ENCODE data around the gene CDON. TPM values are rescaled to one million over a fixed set of nuclear protein-coding genes. Genes with fewer than 3 reads are reported as not detected.

Gene CDON
- total RNA-seq, 1 donor from 2014 or later = 71.3 TPM

GRCh38 chr11:126002181-126002580, 60.5 kb downstream of the CDON start:
- Histone ChIP-seq H3F3A (ENCODE audit: low read depth) (no peaks in the 10 kb centered on the region), H3K9ac (no peak overlapping the region), H3K4me2 (no peak overlapping the region), H4K20me1 (ENCODE audit: low read depth) (no peaks in the 10 kb centered on the region), H3K79me2 (ENCODE audit: low read depth) (no peaks in the 10 kb centered on the region), H3K9me3 (ENCODE audit: low read depth) (no peaks in the 10 kb centered on the region), H2AFZ (replicated peaks) (no peak overlapping the region), H3K4me3 (no peak overlapping the region), H3K36me3 (peaks cover 14% of the 10 kb centered on the region), H3K27ac (no peak overlapping the region), H3K27me3 (no peaks in the 10 kb centered on the region), H3K4me1 (no peaks in the 10 kb centered on the region)
- no peak for DNase-seq (ENCODE audit: low spot score)
- TF ChIP-seq CTCF (IDR thresholded peaks at IDR 0.05) (no peak), EZH2phosphoT487 (IDR thresholded peaks at IDR 0.05) (no peak), EZH2 (IDR thresholded peaks at IDR 0.05) (no peak)
- H3K4me3 Mint-ChIP-seq = no peak overlapping the region
- H3K36me3 Mint-ChIP-seq = peaks cover 57% of the 10 kb centered on the region
- H3K4me1 Mint-ChIP-seq = no peaks in the 10 kb centered on the region
- H3K27ac Mint-ChIP-seq = no peak overlapping the region
- no peaks in the 10 kb centered on the region for H3K27me3 Mint-ChIP-seq (ENCODE audit: insufficient read depth, low read depth)
- no peaks in the 10 kb centered on the region for H3K9me3 Mint-ChIP-seq

- Histone ChIP-seq H3K4me1 (peaks cover 5% of the 10 kb centered on the region), H3K9ac (no peak overlapping the region), H3K79me2 (ENCODE audit: low read depth) (no peaks in the 10 kb centered on the region), H3K27ac (no peak overlapping the region), H3K9me3 (ENCODE audit: low read depth) (no peaks in the 10 kb centered on the region), H3K4me3 (no peak overlapping the region), H2AFZ (replicated peaks) (no peak overlapping the region), H3K36me3 (peaks cover 15% of the 10 kb centered on the region), H3K27me3 (no peaks in the 10 kb centered on the region), H3K4me2 (no peak overlapping the region), H3F3A (ENCODE audit: low read depth) (peaks cover 3% of the 10 kb centered on the region), H4K20me1 (ENCODE audit: low read depth) (no peaks in the 10 kb centered on the region)
- TF ChIP-seq EZH2 (IDR thresholded peaks at IDR 0.05) (no peak), EZH2phosphoT487 (IDR thresholded peaks at IDR 0.05) (no peak), CTCF (IDR thresholded peaks at IDR 0.05) (no peak)
- Mint-ChIP-seq H3K36me3 (peaks cover 60% of the 10 kb centered on the region), H3K9me3 (no peaks in the 10 kb centered on the region), H3K4me1 (peaks cover 7% of the 10 kb centered on the region), H3K27me3 (ENCODE audit: insufficient read depth, low read depth) (no peaks in the 10 kb centered on the region), H3K4me3 (no peak overlapping the region), H3K27ac (no peak overlapping the region)
- DNase-seq (ENCODE audit: low spot score) = no peak
Observed at GRCh38 chr11:125999234-125999880, 63.3 kb downstream of the CDON start.

GRCh38 chr11:125998267-125998666, 64.4 kb downstream of the CDON start:
- TF ChIP-seq CTCF (IDR thresholded peaks at IDR 0.05) (no peak), EZH2phosphoT487 (IDR thresholded peaks at IDR 0.05) (no peak), EZH2 (IDR thresholded peaks at IDR 0.05) (no peak)
- H3K4me1 Mint-ChIP-seq = peaks cover 7% of the 10 kb centered on the region
- peaks cover 64% of the 10 kb centered on the region for H3K36me3 Mint-ChIP-seq
- no peak overlapping the region for H3K27ac Mint-ChIP-seq
- H3K4me3 Mint-ChIP-seq = no peak overlapping the region
- H4K20me1 ChIP-seq (ENCODE audit: low read depth) = no peaks in the 10 kb centered on the region
- peaks cover 3% of the 10 kb centered on the region for H3F3A ChIP-seq (ENCODE audit: low read depth)
- peaks cover 22% of the 10 kb centered on the region for H3K36me3 ChIP-seq
- H3K79me2 ChIP-seq (ENCODE audit: low read depth) = no peaks in the 10 kb centered on the region
- no peaks in the 10 kb centered on the region for H3K9me3 ChIP-seq (ENCODE audit: low read depth)
- DNase-seq (ENCODE audit: low spot score) = no peak
- H3K27me3 Mint-ChIP-seq (ENCODE audit: insufficient read depth, low read depth) = no peaks in the 10 kb centered on the region
- H2AFZ ChIP-seq (replicated peaks) = no peak overlapping the region
- H3K9me3 Mint-ChIP-seq = no peaks in the 10 kb centered on the region
- peaks cover 5% of the 10 kb centered on the region for H3K4me1 ChIP-seq
- no peak overlapping the region for H3K9ac ChIP-seq
- no peaks in the 10 kb centered on the region for H3K27me3 ChIP-seq
- no peak overlapping the region for H3K27ac ChIP-seq
- H3K4me3 ChIP-seq = no peak overlapping the region
- no peak overlapping the region for H3K4me2 ChIP-seq
